ENCODE data around the gene ASIC1. TPM values are rescaled to one million over a fixed set of nuclear protein-coding genes. Genes with fewer than 3 reads are reported as not detected.

ASIC1 gene
- total and polyA plus RNA-seq, 2 of the 13 experiments (the other 11 are each of a cell fraction or from before 2014, with no cell fraction given), result 0.44 to 1.5 TPM

GRCh38 chr12:50103767-50104321 is 46.4 kb downstream of the ASIC1 start, which contains the start of gene GPD1 (continued):
- TF ChIP-seq BCL6 (CRISPR knock-in tag; IDR thresholded peaks at IDR 0.05) (0 out of 2 replicates have a peak, but pooled peaks have one; percentile 11), ZBTB1 (CRISPR knock-in tag; IDR thresholded peaks at IDR 0.05; ENCODE audit: borderline replicate concordance) (no peak), ZNF605 (CRISPR knock-in tag; IDR thresholded peaks at IDR 0.05) (peak; percentile 12; the same call in 1 of the 2 replicates), CTCF (CRISPR knock-in tag; IDR thresholded peaks at IDR 0.05) (peak; percentile 11; the same call in 1 of the 2 replicates), ZNF891 (CRISPR knock-in tag; IDR thresholded peaks at IDR 0.05) (no peak), ZBTB37 (CRISPR knock-in tag; IDR thresholded peaks at IDR 0.05) (no peak), MXI1 (IDR thresholded peaks at IDR 0.05; ENCODE audit: borderline replicate concordance, low read depth, low read length) (peak; percentile 96; the same call in 2 of the 3 replicates), ZNF329 (CRISPR knock-in tag; IDR thresholded peaks at IDR 0.05; ENCODE audit: low read depth) (no peak), TBL1XR1 (IDR thresholded peaks at IDR 0.05; ENCODE audit: borderline replicate concordance, low read length, partially characterized antibody) (no peak), ZNF276 (CRISPR knock-in tag; IDR thresholded peaks at IDR 0.05; ENCODE audit: low read depth) (no peak), KDM6A (CRISPR knock-in tag; IDR thresholded peaks at IDR 0.05; ENCODE audit: low read depth) (no peak), HOXA5 (CRISPR knock-in tag; IDR thresholded peaks at IDR 0.05) (peak; percentile 37; the same call in 1 of the 2 replicates), RFX1 (IDR thresholded peaks at IDR 0.05) (no peak), FOXA3 (CRISPR knock-in tag; IDR thresholded peaks at IDR 0.05) (no peak), ZSCAN12 (CRISPR knock-in tag; IDR thresholded peaks at IDR 0.05) (no peak), TOE1 (CRISPR knock-in tag; IDR thresholded peaks at IDR 0.05) (no peak), YEATS4 (CRISPR knock-in tag; IDR thresholded peaks at IDR 0.05; ENCODE audit: borderline replicate concordance) (peak; percentile 52), SP2 (CRISPR knock-in tag; IDR thresholded peaks at IDR 0.05) (no peak), ZBTB25 (CRISPR knock-in tag; IDR thresholded peaks at IDR 0.05) (no peak), IRF9 (CRISPR knock-in tag; IDR thresholded peaks at IDR 0.05; ENCODE audit: borderline replicate concordance) (0 out of 2 replicates have a peak, but pooled peaks have one; percentile 13), ZSCAN31 (CRISPR knock-in tag; IDR thresholded peaks at IDR 0.05; ENCODE audit: low read depth) (no peak), ZNF383 (CRISPR knock-in tag; IDR thresholded peaks at IDR 0.05; ENCODE audit: borderline replicate concordance) (no peak), KLF9 (CRISPR knock-in tag; IDR thresholded peaks at IDR 0.05; ENCODE audit: low read depth) (0 out of 2 replicates have a peak, but pooled peaks have one; percentile 2), MEF2D (CRISPR knock-in tag; IDR thresholded peaks at IDR 0.05) (peak; percentile 67; the same call in 1 of the 2 replicates), HDAC2 (CRISPR knock-in tag; IDR thresholded peaks at IDR 0.05) (0 out of 2 replicates have a peak, but pooled peaks have one; percentile 31)

All from HepG2 (cell line).